H9 (cell line): Measurements from ENCODE around the gene TAS1R1. TPM values are rescaled to one million over a fixed set of nuclear protein-coding genes. Genes with fewer than 3 reads are reported as not detected.

Experiments used
- DNase-seq: peaks from one replicate; pipeline ENCODE4 v3.0.0-alpha.2; 2017
- H2AFZ ChIP-seq: one replicate; pipeline ENCODE4 v1.6.1; 2013; ENCODE audit warnings: mild to moderate bottlenecking, low read length, control low read depth, moderate library complexity
- H2AK5ac ChIP-seq: 2 replicates; pipeline ENCODE4 v1.6.1; 2013; ENCODE audit warnings: low read length, control low read depth, mixed read lengths; ENCODE audit not compliant: insufficient read length
- H2BK120ac ChIP-seq: one replicate; pipeline ENCODE4 v1.6.1; 2013; ENCODE audit warnings: low read depth, mild to moderate bottlenecking, low read length, control low read depth, inconsistent platforms; ENCODE audit not compliant: poor library complexity, severe bottlenecking
- H2BK12ac ChIP-seq: 2 replicates; pipeline ENCODE4 v1.6.1; 2013; ENCODE audit warnings: low read length, control low read depth, mixed read lengths, low read depth; ENCODE audit not compliant: insufficient read length
- H2BK15ac ChIP-seq: 2 replicates; pipeline ENCODE4 v1.6.1; 2013; ENCODE audit warnings: low read depth, low read length, control low read depth
- H2BK20ac ChIP-seq: one replicate; pipeline ENCODE4 v1.6.1; 2013; ENCODE audit warnings: low read depth, mild to moderate bottlenecking, low read length, control low read depth, inconsistent platforms; ENCODE audit not compliant: poor library complexity, severe bottlenecking
- H2BK5ac ChIP-seq: 2 replicates; pipeline ENCODE4 v1.6.1; 2013; ENCODE audit warnings: low read length, control low read depth, mixed read lengths; ENCODE audit not compliant: insufficient read length
- H3K14ac ChIP-seq: 2 replicates; pipeline ENCODE4 v1.6.1; 2013; ENCODE audit warnings: low read length, control low read depth; ENCODE audit not compliant: insufficient read depth
- H3K18ac ChIP-seq: 2 replicates; pipeline ENCODE4 v1.6.1; 2013; ENCODE audit warnings: low read depth, mild to moderate bottlenecking, mixed read lengths, low read length, control low read depth; ENCODE audit not compliant: insufficient read length
- H3K23ac ChIP-seq: 2 replicates; pipeline ENCODE4 v1.6.1; 2013; ENCODE audit warnings: low read length, control low read depth, mixed read lengths, low read depth; ENCODE audit not compliant: insufficient read length
- H3K23me2 ChIP-seq: 2 replicates; pipeline ENCODE4 v1.6.1; 2013; ENCODE audit warnings: low read depth, mild to moderate bottlenecking, mixed read lengths, low read length, control low read depth; ENCODE audit not compliant: insufficient read length, poor library complexity, severe bottlenecking
- H3K27ac ChIP-seq: 2 replicates; pipeline ENCODE4 v1.5.1; 2013; ENCODE audit warnings: low read length, control low read depth, mixed read lengths, low read depth; ENCODE audit not compliant: insufficient read length
- H3K27me3 ChIP-seq: 2 replicates; pipeline ENCODE4 v1.6.1; 2013; ENCODE audit warnings: low read length, control low read depth, inconsistent platforms; ENCODE audit not compliant: insufficient read depth
- H3K4ac ChIP-seq: 2 replicates; pipeline ENCODE4 v1.6.1; 2013; ENCODE audit warnings: low read depth, mild to moderate bottlenecking, control low read depth, inconsistent platforms, low read length, moderate library complexity
- H3K4me1 ChIP-seq: 2 replicates; pipeline ENCODE4 v1.6.1; 2013; ENCODE audit warnings: low read length, control low read depth, inconsistent platforms; ENCODE audit not compliant: insufficient read depth
- H3K4me2 ChIP-seq: 2 replicates; pipeline ENCODE4 v1.6.1; 2013; ENCODE audit warnings: low read length, control low read depth, mixed read lengths; ENCODE audit not compliant: insufficient read length, insufficient read depth
- H3K56ac ChIP-seq: 2 replicates; pipeline ENCODE4 v1.6.1; 2013; ENCODE audit warnings: low read depth, mild to moderate bottlenecking, mixed read lengths, low read length, control low read depth; ENCODE audit not compliant: insufficient read length
- H3K79me1 ChIP-seq: 2 replicates; pipeline ENCODE4 v1.6.1; 2013; ENCODE audit warnings: low read depth, mild to moderate bottlenecking, moderate library complexity, low read length, control low read depth, inconsistent platforms; ENCODE audit not compliant: insufficient read depth, poor library complexity, severe bottlenecking
- H3K79me2 ChIP-seq: 2 replicates; pipeline ENCODE4 v1.6.1; 2013; ENCODE audit warnings: low read length, control low read depth, inconsistent platforms; ENCODE audit not compliant: insufficient read depth
- H3K9ac ChIP-seq: 2 replicates; pipeline ENCODE4 v1.6.1; 2013; ENCODE audit warnings: low read length, control low read depth, mixed read lengths; ENCODE audit not compliant: insufficient read length; ENCODE audit errors: extremely low read depth
- H3K9me3 ChIP-seq: one replicate; pipeline ENCODE4 v1.6.1; 2013; ENCODE audit warnings: low read depth, low read length, inconsistent platforms; ENCODE audit not compliant: control insufficient read depth
- H3T11ph ChIP-seq: one replicate; pipeline ENCODE4 v1.6.1; 2013; ENCODE audit warnings: mild to moderate bottlenecking, low read length, control low read depth, inconsistent platforms
- H4K20me1 ChIP-seq: one replicate; pipeline ENCODE4 v1.6.1; 2013; ENCODE audit not compliant: control insufficient read depth, insufficient read length, insufficient read depth
- H4K5ac ChIP-seq: 2 replicates; pipeline ENCODE4 v1.6.1; 2013; ENCODE audit warnings: low read depth, mild to moderate bottlenecking, mixed read lengths, low read length, control low read depth; ENCODE audit not compliant: insufficient read length
- H4K8ac ChIP-seq: replicated peaks from 2 replicates; pipeline ENCODE4 v1.6.1; 2013; ENCODE audit warnings: low read length, control low read depth, mixed read lengths, low read depth; ENCODE audit not compliant: insufficient read length
- H4K91ac ChIP-seq: 2 replicates; pipeline ENCODE4 v1.6.1; 2013; ENCODE audit warnings: low read depth, mild to moderate bottlenecking, moderate library complexity, mixed read lengths, low read length, control low read depth; ENCODE audit not compliant: insufficient read length
- H3K27ac Mint-ChIP-seq, 3 experiments: 2 replicates in 2 of 3; 3 replicates in 1 of 3; pipeline ENCODE4 v1.8.0; 2020 to 2021; ENCODE audit warnings: mixed read lengths in 3 of 3, mild to moderate bottlenecking in 1 of 3, moderate library complexity in 1 of 3
- H3K27me3 Mint-ChIP-seq: 2 replicates; pipeline ENCODE4 v1.8.0; 2021; ENCODE audit warnings: low read depth, mild to moderate bottlenecking, moderate library complexity, mixed read lengths
- H3K36me3 Mint-ChIP-seq, 3 experiments: 2 replicates in 2 of 3; 3 replicates in 1 of 3; pipeline ENCODE4 v1.8.0; 2020 to 2021; ENCODE audit warnings: low read depth in 3 of 3, mixed read lengths in 3 of 3; ENCODE audit not compliant: insufficient read depth in 1 of 3
- H3K4me1 Mint-ChIP-seq, 2 experiments: 2 replicates each; pipeline ENCODE4 v1.8.0; 2020; ENCODE audit warnings: mixed read lengths in 2 of 2
- H3K4me3 Mint-ChIP-seq, 2 experiments: 2 replicates in 1 of 2; 3 replicates in 1 of 2; pipeline ENCODE4 v1.8.0; 2020 to 2021; ENCODE audit warnings: mild to moderate bottlenecking in 2 of 2, mixed read lengths in 2 of 2, moderate library complexity in 1 of 2
- H3K9me3 Mint-ChIP-seq, 2 experiments: 2 replicates in 1 of 2; 3 replicates in 1 of 2; pipeline ENCODE4 v1.8.0; 2020; ENCODE audit warnings: mild to moderate bottlenecking in 2 of 2, mixed read lengths in 2 of 2, moderate library complexity in 1 of 2
- WGBS: extraction: QIAGEN DNeasy Blood & Tissue Kit; methylation state at CpG from one replicate; pipeline ENCODE4 v1.1.7; 2013; ENCODE audit warnings: missing lambda C conversion rate, low lambda C conversion rate, mixed read lengths; ENCODE audit not compliant: insufficient read length; ENCODE audit errors: extremely low coverage; 5-methylcytosine and 5-hydroxymethylcytosine counted together
- total RNA-seq: library from RNA; stranded (reverse); gene quantifications from 2 replicates; pipeline ENCODE4 v1.2.1, GENCODE V29; 2021
- TF ChIP-seq, protein P1 (sequence below): fragments of 200-600 bp; sonication (generic); conservative IDR thresholded peaks from 3 replicates; pipeline ENCODE4 v1.8.0; 2021; ENCODE audit warnings: antibody characterized with exemption, mild to moderate bottlenecking

Gene TAS1R1
- total RNA-seq, 1 experiment from 2014 or later: not detected

DNA sequence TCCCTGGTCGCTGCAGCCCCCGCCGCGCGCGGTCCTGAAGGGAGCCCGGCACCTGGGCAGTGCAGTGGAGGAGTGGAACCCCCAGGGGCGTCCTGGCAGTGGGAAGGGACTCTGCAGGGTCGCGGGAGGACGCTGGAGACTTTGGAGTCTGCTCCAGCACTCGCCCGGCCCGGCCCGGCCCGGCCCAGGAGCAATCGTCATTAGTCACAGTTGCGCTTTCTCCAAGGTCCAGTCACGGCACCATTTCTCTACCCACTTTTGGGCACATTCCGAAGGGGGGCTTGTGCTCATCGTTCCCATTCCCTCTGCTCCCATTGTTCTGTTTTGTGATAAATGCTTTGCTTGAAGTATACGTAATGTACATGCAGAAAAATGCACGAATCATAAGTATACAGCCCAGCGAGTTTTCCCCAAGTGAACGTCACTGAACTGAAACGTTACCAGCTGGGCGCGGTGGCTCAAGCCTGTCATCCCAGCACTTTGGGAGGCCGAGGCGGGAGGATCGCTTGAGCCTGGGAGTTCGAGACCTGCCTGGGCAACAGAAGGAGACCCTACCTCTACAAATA, 70.6 kb downstream of the TAS1R1 start:
- Histone ChIP-seq H2BK15ac (no peak overlapping the region), H2AFZ (no peak overlapping the region), H2BK120ac (no peak overlapping the region), H3T11ph (no peak overlapping the region), H2BK5ac (no peak overlapping the region), H3K9ac (peak overlapping the region; percentile 34), H3K23me2 (peaks cover 5% of the 10 kb centered on the region), H4K5ac (no peak overlapping the region), H3K14ac (peak overlapping the region; percentile 37; the same call in 1 of the 2 replicates), H3K79me2 (0 out of 2 replicates have a peak, but pooled peaks cover 4% of the 10 kb centered on the region), H3K4ac (no peak overlapping the region), H3K27ac (no peak overlapping the region), H4K91ac (no peak overlapping the region), H3K56ac (no peak overlapping the region), H3K4me2 (peak overlapping the region; percentile 98), H3K27me3 (no peaks in the 10 kb centered on the region), H3K79me1 (peaks cover 5% of the 10 kb centered on the region), H2BK20ac (no peak overlapping the region), H4K8ac (no peak overlapping the region), H4K20me1 (peaks cover 2% of the 10 kb centered on the region), H2BK12ac (no peak overlapping the region), H2AK5ac (no peak overlapping the region), H3K4me1 (no peaks in the 10 kb centered on the region), H3K9me3 (no peaks in the 10 kb centered on the region), H3K18ac (no peak overlapping the region), H3K23ac (no peak overlapping the region)
- TF ChIP-seq, protein P1, sequence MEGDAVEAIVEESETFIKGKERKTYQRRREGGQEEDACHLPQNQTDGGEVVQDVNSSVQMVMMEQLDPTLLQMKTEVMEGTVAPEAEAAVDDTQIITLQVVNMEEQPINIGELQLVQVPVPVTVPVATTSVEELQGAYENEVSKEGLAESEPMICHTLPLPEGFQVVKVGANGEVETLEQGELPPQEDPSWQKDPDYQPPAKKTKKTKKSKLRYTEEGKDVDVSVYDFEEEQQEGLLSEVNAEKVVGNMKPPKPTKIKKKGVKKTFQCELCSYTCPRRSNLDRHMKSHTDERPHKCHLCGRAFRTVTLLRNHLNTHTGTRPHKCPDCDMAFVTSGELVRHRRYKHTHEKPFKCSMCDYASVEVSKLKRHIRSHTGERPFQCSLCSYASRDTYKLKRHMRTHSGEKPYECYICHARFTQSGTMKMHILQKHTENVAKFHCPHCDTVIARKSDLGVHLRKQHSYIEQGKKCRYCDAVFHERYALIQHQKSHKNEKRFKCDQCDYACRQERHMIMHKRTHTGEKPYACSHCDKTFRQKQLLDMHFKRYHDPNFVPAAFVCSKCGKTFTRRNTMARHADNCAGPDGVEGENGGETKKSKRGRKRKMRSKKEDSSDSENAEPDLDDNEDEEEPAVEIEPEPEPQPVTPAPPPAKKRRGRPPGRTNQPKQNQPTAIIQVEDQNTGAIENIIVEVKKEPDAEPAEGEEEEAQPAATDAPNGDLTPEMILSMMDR: no peak
- Mint-ChIP-seq H3K36me3 (peaks cover 27 to 76% (median 66%) of the 10 kb centered on the region in 3 experiments), H3K27ac (peak overlapping the region in 2 of 3 experiments; percentile 34 to 72; a peak in 3 of 7 replicates), H3K27me3 (no peaks in the 10 kb centered on the region), H3K9me3 (no peaks in the 10 kb centered on the region), H3K4me3 (peak overlapping the region; percentile 78 to 93), H3K4me1 (peaks cover 12 to 23% of the 10 kb centered on the region in 2 experiments)
- DNase-seq: no peak
- no CpG with 5 or more reads among the region's 32 CpGs for WGBS
